H1 (cell line): ENCODE results near the gene CT45A9. TPM values are rescaled to one million over a fixed set of nuclear protein-coding genes. Genes with fewer than 3 reads are reported as not detected.
"Not testable (repeated sequence)": the region's sequence is repeated elsewhere in the genome, so short reads cannot be mapped to it uniquely, and the experiment has no call there.

ENCODE experiments used
- CTCF ChIA-PET: fragments of 300-600 bp; sonication (Branson Sonifier 250); formaldehyde crosslinking; loops from one replicate; lab custom pipeline; 2021; ENCODE audit not compliant: partially characterized antibody; lab: Charles Lee
- POLR2A ChIA-PET: fragments of 300-600 bp; sonication (Branson Sonifier 250); formaldehyde crosslinking; loops from one replicate; lab custom pipeline; 2021; ENCODE audit warnings: inconsistent platforms; ENCODE audit not compliant: partially characterized antibody; lab: Charles Lee
- DNase-seq, 2 experiments: peaks; one replicate each; pipeline versions ENCODE4 v3.0.0 to v3.0.0-alpha.2; 2010 to 2022; ENCODE audit warnings: low spot score in 2 of 2, low read depth in 1 of 2, mixed read lengths in 1 of 2
- FAIRE-seq: peaks from 2 replicates; lab custom pipeline; 2011; peaks lifted over from hg19 to GRCh38; lab: Jason Lieb, UNC
- H2AFZ ChIP-seq: 2 replicates; pipeline ENCODE4 v1.8.1; 2012; ENCODE audit warnings: low read length, inconsistent platforms
- H2AK5ac ChIP-seq: 2 replicates; pipeline ENCODE4 v1.6.1; 2013; ENCODE audit warnings: low read depth, low read length
- H2BK120ac ChIP-seq: replicated peaks from 2 replicates; pipeline ENCODE3; 2013; ENCODE audit warnings: low read depth, low read length, inconsistent platforms
- H2BK12ac ChIP-seq: 2 replicates; pipeline ENCODE4 v1.6.1; 2013; ENCODE audit warnings: low read depth, low read length
- H2BK15ac ChIP-seq: 2 replicates; pipeline ENCODE4 v1.6.1; 2013; ENCODE audit warnings: low read length
- H2BK20ac ChIP-seq: 2 replicates; pipeline ENCODE4 v1.6.1; 2013; ENCODE audit warnings: low read length
- H2BK5ac ChIP-seq: 2 replicates; pipeline ENCODE4 v1.6.1; 2013; ENCODE audit warnings: low read depth, low read length
- H3K14ac ChIP-seq: 2 replicates; pipeline ENCODE4 v1.6.1; 2013; ENCODE audit warnings: inconsistent platforms; ENCODE audit not compliant: insufficient read length
- H3K18ac ChIP-seq: 2 replicates; pipeline ENCODE4 v1.6.1; 2013; ENCODE audit warnings: low read length; ENCODE audit errors: extremely low read depth
- H3K23ac ChIP-seq: 2 replicates; pipeline ENCODE4 v1.6.1; 2013; ENCODE audit warnings: inconsistent platforms; ENCODE audit not compliant: insufficient read length
- H3K23me2 ChIP-seq: 2 replicates; pipeline ENCODE4 v1.6.1; 2013; ENCODE audit warnings: low read depth, low read length
- H3K27ac ChIP-seq: 2 replicates; pipeline ENCODE4 v1.6.1; 2011; ENCODE audit warnings: low read depth, low read length, inconsistent platforms
- H3K27me3 ChIP-seq, 4 experiments: replicated peaks in 1 of 4; 1 replicate in 1 of 4; 2 replicates in 3 of 4; pipeline versions ENCODE4 v1.6.1 to v1.8.1; 2011 to 2013; ENCODE audit warnings: low read length in 3 of 4, mild to moderate bottlenecking in 3 of 4, inconsistent platforms in 2 of 4, mixed read lengths in 2 of 4, moderate library complexity in 1 of 4; ENCODE audit not compliant: control insufficient read depth in 3 of 4, insufficient read depth in 3 of 4; ENCODE audit errors: extremely low read depth in 1 of 4
- H3K36me3 ChIP-seq, 4 experiments: 2 replicates each; pipeline versions ENCODE4 v1.6.1 to v1.8.1; 2011 to 2013; ENCODE audit warnings: mild to moderate bottlenecking in 4 of 4, low read length in 3 of 4, moderate library complexity in 2 of 4, control low read depth in 1 of 4, inconsistent platforms in 1 of 4; ENCODE audit not compliant: insufficient read depth in 4 of 4, control insufficient read depth in 2 of 4
- H3K4ac ChIP-seq: replicated peaks from 2 replicates; pipeline ENCODE3; 2013; ENCODE audit warnings: low read length, low read depth, mixed read lengths, inconsistent platforms; ENCODE audit not compliant: insufficient read length
- H3K4me1 ChIP-seq, 4 experiments: replicated peaks in 1 of 4; 1 replicate in 1 of 4; 2 replicates in 3 of 4; pipeline versions ENCODE4 v1.6.1 to v1.8.1; 2011 to 2013; ENCODE audit warnings: low read length in 3 of 4, inconsistent platforms in 2 of 4, mixed read lengths in 1 of 4; ENCODE audit not compliant: insufficient read depth in 4 of 4, control insufficient read depth in 3 of 4
- H3K4me2 ChIP-seq, 2 experiments: 2 replicates each; pipeline versions ENCODE4 v1.6.1 to v1.8.1; 2011 to 2013; ENCODE audit warnings: low read depth in 2 of 2, low read length in 2 of 2, control low read depth in 1 of 2, inconsistent platforms in 1 of 2, mild to moderate bottlenecking in 1 of 2; ENCODE audit not compliant: insufficient read depth in 1 of 2
- H3K4me3 ChIP-seq, 4 experiments: fragments of 200-600, 300-600 bp in 1 of 4; sonication (generic), shearing (Covaris generic), sonication (Bioruptor Twin) in 1 of 4; 2 replicates each; pipeline versions ENCODE4 v1.5.1 to v1.8.1; 2011 to 2016; ENCODE audit warnings: low read length in 4 of 4, low read depth in 3 of 4, control low read depth in 2 of 4, inconsistent platforms in 2 of 4, mild to moderate bottlenecking in 2 of 4, mixed read lengths in 1 of 4, moderate library complexity in 1 of 4; ENCODE audit not compliant: insufficient read depth in 2 of 4; ENCODE audit errors: extremely low read depth in 1 of 4
- H3K56ac ChIP-seq: replicated peaks from 2 replicates; pipeline ENCODE3; 2013; ENCODE audit warnings: low read depth, mild to moderate bottlenecking, mixed read lengths, low read length, inconsistent platforms; ENCODE audit not compliant: insufficient read length
- H3K79me1 ChIP-seq: 2 replicates; pipeline ENCODE4 v1.6.1; 2013; ENCODE audit warnings: low read depth, low read length, control low read depth
- H3K79me2 ChIP-seq, 2 experiments: 2 replicates each; pipeline versions ENCODE4 v1.6.1 to v1.8.1; 2012 to 2013; ENCODE audit warnings: low read length in 2 of 2, mild to moderate bottlenecking in 2 of 2, inconsistent platforms in 1 of 2; ENCODE audit not compliant: insufficient read depth in 2 of 2, control insufficient read depth in 1 of 2
- H3K9ac ChIP-seq, 4 experiments: replicated peaks in 1 of 4; 1 replicate in 1 of 4; 2 replicates in 3 of 4; pipeline versions ENCODE4 v1.6.1 to v1.8.1; 2011 to 2013; ENCODE audit warnings: low read depth in 3 of 4, low read length in 3 of 4, control low read depth in 2 of 4, mild to moderate bottlenecking in 2 of 4, moderate library complexity in 2 of 4, inconsistent platforms in 1 of 4; ENCODE audit errors: extremely low read depth in 1 of 4
- H3K9me3 ChIP-seq, 2 experiments: 2 replicates each; pipeline versions ENCODE4 v1.6.1 to v1.8.1; 2012 to 2013; ENCODE audit warnings: mild to moderate bottlenecking in 2 of 2, moderate library complexity in 2 of 2, control low read depth in 1 of 2, inconsistent platforms in 1 of 2, low read depth in 1 of 2, low read length in 1 of 2, mixed read lengths in 1 of 2; ENCODE audit not compliant: insufficient read depth in 2 of 2
- H4K20me1 ChIP-seq, 2 experiments: replicated peaks in 1 of 2; 2 replicates each; pipeline versions ENCODE3 to v1.8.1; 2011 to 2013; ENCODE audit warnings: inconsistent platforms in 2 of 2, low read length in 2 of 2, mild to moderate bottlenecking in 1 of 2; ENCODE audit not compliant: insufficient read depth in 2 of 2, control insufficient read depth in 1 of 2
- H4K5ac ChIP-seq: 2 replicates; pipeline ENCODE4 v1.6.1; 2013; ENCODE audit warnings: low read length, low read depth, mixed read lengths, inconsistent platforms; ENCODE audit not compliant: insufficient read length
- H4K8ac ChIP-seq: 2 replicates; pipeline ENCODE4 v1.8.0; 2013; ENCODE audit warnings: mild to moderate bottlenecking, moderate library complexity, low read length, inconsistent platforms; ENCODE audit not compliant: insufficient read depth; ENCODE audit errors: extremely low read depth
- H4K91ac ChIP-seq: replicated peaks from 2 replicates; pipeline ENCODE3; 2013; ENCODE audit warnings: low read length, mixed read lengths, inconsistent platforms; ENCODE audit not compliant: insufficient read length
- WGBS, 2 experiments: shearing (Covaris generic) in 1 of 2; methylation state at CpG; one replicate each; pipeline versions ENCODE4 v1.1.6 to v1.1.7; 2013 to 2015; ENCODE audit warnings: low lambda C conversion rate in 2 of 2, mixed read lengths in 2 of 2, inconsistent platforms in 1 of 2, low coverage in 1 of 2, missing lambda C conversion rate in 1 of 2; ENCODE audit not compliant: insufficient replicate concordance in 2 of 2, insufficient coverage in 1 of 2, insufficient read length in 1 of 2; ENCODE audit errors: extremely low coverage in 1 of 2, missing lambda C conversion rate in 1 of 2; 5-methylcytosine and 5-hydroxymethylcytosine counted together
- polyA plus RNA-seq, 7 experiments: library from polyadenylated mRNA; depleted of rRNA in 3 of 7; stranded (reverse) in 5 of 7; unstranded in 2 of 7; fragments of >200 nt in 5 of 7; fragments of 200-250 nt in 2 of 7; gene quantifications; 1 replicate in 5 of 7; 2 replicates in 1 of 7; 4 replicates in 1 of 7; pipeline versions ENCODE4 v1.2.1 to v1.2.3, GENCODE V29; 2011 to 2013; ENCODE audit warnings: missing spikeins in 2 of 7, mixed read lengths in 2 of 7
- total RNA-seq: library from RNA; stranded (reverse); fragmentation: NEBNext Ultra II Directional; extraction: Animal tissue kit (Norgen Biotek cat#: 25700); gene quantifications from 2 replicates; pipeline ENCODE4 v1.2.1, GENCODE V29; 2021

Gene CT45A9
- total and polyA plus RNA-seq, 2 of the 8 experiments (the other 6 are each of a cell fraction or from before 2014, with no cell fraction given) = not detected

DNA sequence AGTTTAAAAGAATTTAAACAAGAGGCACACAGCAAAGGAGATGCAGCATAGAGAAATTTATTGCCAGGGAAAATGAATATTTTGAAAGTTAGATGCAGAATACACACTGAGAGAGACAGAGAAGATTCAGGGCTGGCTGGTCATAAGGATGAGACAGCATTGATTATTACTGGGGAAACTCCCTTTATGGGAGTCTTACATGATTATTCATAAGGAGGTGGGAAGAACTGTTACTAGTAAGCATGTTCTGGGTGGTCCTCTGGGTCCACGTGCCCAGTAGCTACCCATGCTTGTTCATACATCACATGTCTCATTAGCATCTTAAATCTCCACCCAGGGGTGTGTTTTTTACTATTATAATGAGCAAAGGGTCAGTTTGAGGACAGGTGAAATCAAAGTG is 48.9 kb upstream of the CT45A9 start:
- H2BK12ac ChIP-seq, H4K8ac ChIP-seq, H3K4me3 ChIP-seq, H2AFZ ChIP-seq, H3K23me2 ChIP-seq, H3K4ac ChIP-seq, H3K14ac ChIP-seq, FAIRE-seq, H3K18ac ChIP-seq, CTCF ChIA-PET, H4K20me1 ChIP-seq, H2BK120ac ChIP-seq, H4K91ac ChIP-seq, H3K9ac ChIP-seq, H3K56ac ChIP-seq, H3K4me2 ChIP-seq, POLR2A ChIA-PET, H2AK5ac ChIP-seq, H3K27me3 ChIP-seq, H2BK15ac ChIP-seq, H2BK20ac ChIP-seq, H3K4me1 ChIP-seq, H4K5ac ChIP-seq, H3K27ac ChIP-seq, H3K23ac ChIP-seq, H3K79me2 ChIP-seq, H3K79me1 ChIP-seq, H3K36me3 ChIP-seq, DNase-seq, H2BK5ac ChIP-seq: not testable (repeated sequence)
- peaks cover 2 to 14% of the 10 kb centered on the region in 2 experiments; a peak in 2 of 4 replicates for H3K9me3 ChIP-seq
- WGBS, 2 experiments = 60% methylated on average over 1 of the region's 1 CpG; no CpG with 5 or more reads in 1 of the 2 experiments
